H4 (cell line): ENCODE data around the gene MYT1. TPM values are rescaled to one million over a fixed set of nuclear protein-coding genes. Genes with fewer than 3 reads are reported as not detected.
"Not testable (repeated sequence)": the region's sequence is repeated elsewhere in the genome, so short reads cannot be mapped to it uniquely, and the experiment has no call there.

Source experiments
- DNase-seq: peaks from one replicate; pipeline ENCODE4 v3.0.0-alpha.2; 2015; ENCODE audit warnings: low spot score
- total RNA-seq: library from RNA; depleted of rRNA; stranded (reverse); fragments of >200 nt; shearing (Covaris generic); gene quantifications from 2 replicates; pipeline ENCODE4 v1.2.3, GENCODE V29; 2014

MYT1 gene
- total RNA-seq, 1 experiment from 2014 or later: 0.27 TPM

DNA sequence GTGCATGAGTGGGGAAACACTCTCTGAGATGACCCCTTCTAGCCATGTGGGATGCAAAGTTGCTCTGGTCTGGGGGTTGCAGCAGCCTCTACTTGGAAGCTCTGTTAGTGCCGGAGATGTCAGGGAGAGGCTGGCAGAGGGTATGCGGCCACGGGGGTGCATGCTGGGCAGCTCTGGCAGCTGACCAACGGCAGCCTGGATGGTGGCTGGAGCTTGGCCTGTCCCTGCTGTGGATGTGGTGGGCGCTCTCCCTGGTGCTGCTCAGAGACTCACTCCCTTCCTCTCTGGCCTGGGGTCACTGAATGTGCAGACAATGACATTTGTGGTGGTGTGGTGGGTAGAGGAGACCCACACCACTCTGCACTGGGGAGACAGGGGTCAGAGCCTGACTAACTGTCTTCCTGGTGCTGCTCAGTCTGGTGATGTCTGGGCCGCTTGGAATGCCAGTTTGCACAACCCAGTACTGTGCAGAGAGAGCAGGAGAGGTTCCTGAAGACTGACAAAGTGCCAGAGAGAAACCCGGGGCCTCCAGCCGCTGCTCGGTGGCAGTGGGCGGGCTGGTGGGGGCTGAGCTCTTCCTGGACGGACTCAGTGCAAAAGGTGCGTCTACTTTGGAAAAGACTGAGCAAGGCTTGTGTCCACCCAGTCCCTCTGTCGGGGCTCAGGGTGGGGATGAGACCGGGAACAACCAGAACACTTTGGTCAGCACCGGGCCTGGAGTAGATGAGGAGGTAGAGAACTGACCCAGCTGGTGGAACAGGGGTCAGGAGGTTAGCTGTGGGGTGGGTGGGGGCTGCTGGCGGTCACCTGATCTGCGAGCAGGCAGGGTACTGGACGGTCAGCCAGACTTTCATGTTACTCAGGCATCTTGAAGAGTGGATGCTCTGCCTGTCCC lies 2.7 kb downstream of the MYT1 start:
- DNase-seq: no peak

DNA sequence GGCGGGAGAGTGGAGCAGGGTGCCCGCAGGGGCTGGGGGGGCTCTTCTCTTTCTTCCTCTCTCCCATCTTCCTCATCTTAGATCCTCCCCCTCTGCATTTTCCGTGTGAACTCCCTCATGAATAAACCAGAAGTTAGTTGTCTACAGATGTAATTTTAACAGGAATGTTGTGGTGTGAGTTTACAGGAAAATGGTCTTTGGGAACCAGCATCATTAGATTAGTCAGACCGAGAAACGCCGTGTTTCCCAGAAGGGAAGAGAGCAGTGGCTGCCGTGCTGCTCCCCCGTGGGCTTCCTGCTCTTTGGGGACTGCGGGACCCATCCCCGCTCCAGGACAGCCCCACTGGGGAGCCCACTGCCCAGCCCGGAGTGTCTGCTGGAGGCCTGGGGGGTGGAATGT lies 3.4 kb downstream of the MYT1 start:
- DNase-seq: peak; percentile 34

DNA sequence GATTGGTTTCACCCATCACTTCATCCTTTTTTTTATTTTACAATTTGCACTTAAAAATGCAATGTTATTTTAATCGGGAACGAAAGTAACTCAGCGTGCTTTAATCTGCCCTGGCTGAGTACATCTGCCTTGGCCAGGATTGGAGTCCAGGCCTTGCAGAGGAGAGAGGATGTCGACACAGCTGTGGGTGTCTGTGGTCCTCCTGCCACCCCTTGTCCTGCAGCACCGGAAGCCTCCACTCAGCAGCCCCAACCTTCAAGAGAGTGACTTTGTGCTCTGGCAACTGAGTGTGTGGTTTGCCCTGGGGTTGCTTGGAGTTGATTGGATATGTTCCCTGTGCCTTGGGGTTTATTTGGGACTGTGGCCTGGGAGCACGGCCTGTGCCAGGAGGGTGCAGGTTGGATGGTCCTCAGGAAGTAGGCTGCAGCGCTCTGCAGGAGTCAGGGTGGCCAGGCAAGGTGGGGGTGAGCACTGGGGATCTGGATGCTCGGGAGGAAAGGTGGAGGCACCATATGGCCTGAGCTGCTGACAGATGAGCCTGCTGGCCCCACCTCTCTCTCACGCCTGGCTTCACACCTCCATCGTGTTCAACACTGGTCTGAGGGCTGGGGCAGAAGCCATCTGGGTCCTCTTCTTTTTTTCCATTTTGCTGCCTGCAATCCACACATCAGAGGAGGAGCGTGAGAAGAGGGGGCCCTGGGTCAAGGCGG lies 4.3 kb downstream of the MYT1 start:
- peak; percentile 33 for DNase-seq

DNA sequence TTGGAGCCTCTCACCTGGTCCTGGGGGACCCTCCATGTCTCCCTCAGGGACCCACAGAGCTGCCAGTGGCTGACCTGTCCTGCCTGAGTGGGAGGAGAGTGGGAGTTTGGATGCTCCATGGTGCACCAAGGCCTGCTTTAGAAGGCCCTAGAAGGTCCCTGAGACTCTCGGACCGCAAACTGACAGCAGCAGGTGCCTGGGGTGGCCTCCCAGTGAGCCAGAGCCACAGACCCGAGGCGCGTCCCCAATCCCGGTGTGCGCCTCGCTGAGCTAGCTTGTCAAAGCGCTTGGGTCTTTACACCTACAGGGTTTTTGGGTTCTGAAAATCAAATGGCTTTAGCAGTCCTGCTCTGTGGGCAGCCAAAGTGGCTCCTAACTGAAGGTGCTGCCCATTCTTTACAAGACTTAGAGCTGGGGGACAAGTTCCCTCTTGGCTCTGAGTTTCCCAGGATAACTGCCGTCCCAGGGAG lies 4.9 kb downstream of the MYT1 start:
- DNase-seq: no peak

DNA sequence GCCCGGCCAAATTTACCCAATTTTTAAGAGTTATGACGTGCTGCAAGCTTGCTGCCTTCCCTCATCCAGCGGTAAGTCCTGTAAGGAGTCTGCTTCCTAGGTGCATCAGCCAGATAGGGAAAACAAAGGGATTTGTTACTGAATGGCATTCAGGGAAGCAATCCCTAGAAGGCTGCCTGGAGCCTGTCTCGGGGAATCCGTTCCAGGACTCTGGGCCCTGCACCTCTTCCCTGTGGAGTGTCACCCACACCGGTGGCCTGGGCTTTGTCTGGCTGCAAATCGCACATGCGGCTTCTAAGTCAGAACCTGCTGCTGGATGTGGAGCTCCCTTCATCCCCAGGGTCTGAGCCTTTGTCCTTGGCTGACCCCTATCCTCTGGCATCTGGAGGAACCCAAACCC lies 7.0 kb downstream of the MYT1 start:
- DNase-seq: no peak

DNA sequence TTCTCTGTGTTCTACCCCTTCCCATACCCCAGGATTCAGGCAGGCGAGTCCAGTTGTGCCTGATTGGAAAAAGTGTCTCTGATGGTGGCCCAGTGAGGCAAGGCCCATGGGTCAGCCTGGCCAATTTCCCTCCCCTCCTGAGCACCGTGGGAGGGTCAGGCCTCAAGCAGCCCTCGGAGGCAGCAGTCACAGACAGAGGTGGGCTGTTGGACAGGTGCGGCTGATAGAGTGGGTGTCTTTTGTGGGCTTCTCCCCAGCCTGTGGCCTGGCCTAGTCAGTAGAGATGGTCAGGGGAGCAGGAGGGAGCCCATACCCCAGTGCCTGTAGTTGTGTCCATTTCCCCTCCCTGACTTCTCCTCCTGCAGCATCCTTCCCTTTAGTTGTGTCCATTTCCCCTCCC lies 8.9 kb downstream of the MYT1 start:
- DNase-seq: no peak

DNA sequence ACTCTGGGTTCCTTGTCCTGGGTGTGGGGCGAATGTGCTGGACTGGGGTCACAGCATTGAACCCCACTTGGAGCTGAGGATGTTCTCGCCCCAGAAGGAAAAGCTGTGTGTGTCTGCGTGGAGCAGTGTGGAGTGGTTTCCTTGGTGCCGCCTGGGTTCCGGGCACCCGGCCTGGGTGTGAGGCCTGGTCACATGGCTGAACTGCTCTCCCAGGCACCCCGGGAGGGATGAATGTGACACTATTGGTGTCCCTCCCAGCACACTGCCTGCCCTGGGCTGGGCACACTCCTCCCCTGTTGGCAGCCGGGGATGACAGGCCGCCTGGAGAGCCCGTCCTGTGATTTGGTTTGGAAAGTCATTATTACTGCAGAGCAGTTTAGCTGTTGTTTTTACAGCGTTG lies 12.3 kb downstream of the MYT1 start:
- DNase-seq: no peak

DNA sequence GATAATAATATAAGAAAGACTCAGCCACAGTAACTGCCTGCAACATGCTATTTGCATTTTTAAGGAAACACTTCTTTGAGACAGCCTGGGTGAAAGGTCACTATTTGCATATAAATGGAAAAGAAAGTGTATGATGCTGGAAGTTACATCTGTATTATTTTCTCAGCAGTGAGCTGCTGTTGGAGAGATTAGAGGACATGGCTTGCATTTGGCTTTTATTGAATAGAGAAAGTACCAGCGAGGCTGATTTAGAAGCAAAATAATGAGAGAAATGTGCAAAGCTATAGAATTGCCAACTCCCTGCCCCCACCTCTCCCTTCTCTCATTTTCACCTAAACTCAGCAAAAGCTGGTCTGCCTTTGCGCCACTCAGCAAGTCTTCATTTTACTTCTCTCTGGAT lies 12.7 kb downstream of the MYT1 start:
- no peak for DNase-seq

DNA sequence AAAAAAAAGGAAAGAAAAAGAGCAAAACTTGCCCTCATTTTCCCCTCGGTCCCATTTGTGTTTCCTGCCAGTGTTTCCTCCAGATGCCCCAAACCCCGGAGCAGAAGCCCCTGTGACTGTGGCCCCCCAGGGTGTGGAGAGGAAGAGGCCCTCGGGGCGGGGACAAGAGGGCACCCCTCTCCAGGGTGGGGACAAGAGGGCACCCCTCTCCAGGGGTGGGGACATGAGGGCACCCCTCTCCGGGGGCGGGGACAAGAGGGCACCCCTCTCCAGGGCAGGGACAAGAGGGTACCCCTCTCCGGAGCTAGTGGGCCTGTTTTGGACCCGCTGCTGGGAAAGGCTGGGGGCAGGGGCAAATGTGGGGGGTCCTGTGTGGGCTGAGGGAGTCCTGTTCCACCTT lies 13.1 kb downstream of the MYT1 start:
- no peak for DNase-seq

DNA sequence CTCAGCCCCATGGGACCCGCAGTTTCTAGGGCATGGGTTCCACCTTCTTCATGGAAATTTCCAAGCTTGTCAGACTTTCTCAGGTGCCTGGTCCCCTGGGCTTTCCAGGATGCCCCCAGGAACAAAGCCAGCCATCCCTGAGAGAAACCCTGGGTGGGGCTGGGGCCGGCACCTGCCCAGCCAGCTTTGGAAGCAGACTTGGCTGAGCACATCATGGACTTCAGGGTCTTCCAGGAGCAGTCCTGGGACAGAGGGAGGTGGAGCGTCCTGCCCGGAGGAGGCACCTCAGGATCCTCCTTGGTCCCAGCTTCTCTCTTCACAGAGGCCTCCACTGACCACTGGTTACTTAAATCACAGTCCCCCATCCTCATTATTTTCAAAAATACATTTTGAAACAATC lies 13.5 kb downstream of the MYT1 start:
- no peak for DNase-seq

DNA sequence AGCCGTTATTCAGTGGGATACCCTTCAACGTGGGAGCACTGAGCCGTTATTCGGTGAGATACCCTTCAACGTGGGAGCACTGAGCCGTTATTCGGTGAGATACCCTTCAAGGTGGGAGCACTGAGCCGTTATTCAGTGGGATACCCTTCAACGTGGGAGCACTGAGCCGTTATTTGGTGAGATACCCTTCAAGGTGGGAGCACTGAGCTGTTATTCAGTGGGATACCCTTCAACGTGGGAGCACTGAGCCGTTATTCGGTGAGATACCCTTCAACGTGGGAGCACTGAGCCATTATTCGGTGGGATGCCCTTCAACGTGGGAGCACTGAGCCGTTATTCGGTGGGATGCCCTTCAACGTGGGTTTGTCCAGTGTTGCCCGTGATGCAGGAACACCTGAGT lies 14.7 kb downstream of the MYT1 start:
- DNase-seq: not testable (repeated sequence)

DNA sequence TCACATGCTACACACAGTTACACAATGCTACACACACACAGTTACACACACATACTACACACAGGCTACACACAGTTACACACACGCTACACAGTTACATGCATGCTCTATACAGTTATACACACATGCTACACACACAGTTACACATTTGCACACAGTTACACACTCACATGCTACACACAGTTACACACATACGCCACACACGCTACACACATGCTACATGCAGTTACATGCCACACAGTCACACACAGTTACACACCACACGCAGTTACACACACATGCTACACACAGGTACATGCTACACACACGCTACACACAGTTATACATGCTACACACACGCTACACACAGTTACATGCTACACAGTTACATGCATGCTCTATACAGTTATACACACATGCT lies 15.6 kb downstream of the MYT1 start:
- DNase-seq: no peak

DNA sequence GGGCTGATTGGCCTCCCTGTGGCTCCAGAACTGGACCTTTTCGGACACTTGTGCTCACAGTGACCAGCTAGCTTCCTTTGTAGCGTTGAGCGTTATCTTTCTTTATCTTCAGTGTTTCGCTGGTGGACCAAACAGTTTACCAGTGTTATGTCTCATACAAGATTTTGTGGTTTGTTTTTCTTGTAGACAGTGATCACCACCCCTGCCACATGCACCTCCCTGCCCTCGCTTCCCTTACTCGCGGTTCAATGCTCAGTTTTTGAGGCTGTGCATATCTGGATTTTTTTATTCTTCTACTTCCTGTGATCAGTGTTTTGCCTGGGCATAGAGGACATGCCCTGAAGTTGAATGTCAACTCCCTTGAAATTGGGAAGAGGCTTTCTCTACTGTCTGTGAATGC lies 16.4 kb downstream of the MYT1 start:
- no peak for DNase-seq

DNA sequence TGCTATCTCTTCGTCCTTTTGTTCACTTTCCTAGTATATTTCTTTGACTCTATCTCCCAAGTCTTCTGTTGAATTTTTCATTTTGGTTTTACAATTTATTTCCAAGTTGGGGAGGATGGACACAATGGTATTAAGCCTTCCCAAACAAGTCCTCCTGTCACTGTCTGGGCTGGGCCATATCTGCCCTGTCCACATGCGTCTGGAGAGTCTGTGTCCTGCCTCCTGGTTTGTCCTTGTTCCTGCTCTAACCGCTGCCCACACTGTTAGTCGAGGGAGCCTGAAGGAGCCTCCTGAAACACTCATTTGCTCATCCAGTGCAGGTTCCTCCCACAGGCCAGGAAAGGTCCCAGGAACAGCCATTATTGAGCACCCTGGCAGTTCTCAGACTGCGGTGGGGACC lies 17.1 kb downstream of the MYT1 start:
- no peak for DNase-seq

DNA sequence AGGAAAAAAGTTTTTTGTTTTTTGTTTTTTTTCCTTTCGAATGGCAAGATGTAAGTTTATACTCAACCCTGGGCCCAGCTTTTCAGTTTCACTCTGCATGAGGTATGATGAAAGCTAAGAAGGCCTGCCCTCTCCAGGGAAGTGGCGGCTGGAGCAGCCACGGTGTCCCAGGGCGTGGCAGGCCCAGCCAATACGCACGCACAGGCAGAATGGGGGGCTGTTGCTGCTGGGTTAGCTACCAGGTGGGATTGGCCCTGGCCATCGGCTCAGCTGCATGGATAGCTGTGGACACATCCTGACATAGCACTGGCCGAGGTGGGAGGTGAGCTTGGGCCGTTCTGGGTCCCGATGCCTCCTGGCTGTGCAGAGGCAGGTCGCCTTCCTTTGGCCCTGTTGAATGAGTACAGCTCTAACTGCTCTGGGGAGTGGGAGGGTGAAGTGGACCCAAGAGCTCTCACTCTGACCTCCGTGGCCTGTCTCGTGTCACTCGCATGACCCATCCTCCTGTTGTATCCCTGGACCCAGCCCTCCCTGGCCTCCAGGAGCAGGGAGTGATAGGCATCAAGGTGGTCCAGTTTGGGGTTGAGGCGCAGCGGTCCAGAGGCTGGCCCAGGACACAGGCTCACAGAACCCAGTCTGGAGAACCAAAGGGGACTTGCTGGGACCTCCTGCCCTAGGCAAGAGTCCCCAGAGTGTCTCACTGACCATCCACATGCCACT lies 18.1 kb downstream of the MYT1 start:
- no peak for DNase-seq

DNA sequence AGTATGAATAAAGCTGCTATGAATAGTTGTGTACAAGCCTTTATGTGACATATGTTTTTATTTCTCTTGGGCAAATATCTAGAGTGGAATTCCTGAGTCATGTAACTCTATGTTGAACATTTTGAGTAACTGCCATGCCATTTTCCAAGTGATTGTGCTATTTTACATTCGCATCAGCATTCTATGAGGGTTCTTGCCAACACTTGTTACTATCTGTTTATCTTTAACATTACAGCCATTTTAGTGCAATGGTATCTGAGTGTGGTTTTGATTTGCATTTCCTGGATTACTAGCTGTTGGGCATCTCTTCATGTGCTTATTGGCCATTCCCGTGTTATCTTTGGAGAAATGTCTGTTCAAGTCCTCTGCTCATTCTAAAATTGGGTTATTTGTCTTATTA lies 19.1 kb downstream of the MYT1 start:
- no peak for DNase-seq

DNA sequence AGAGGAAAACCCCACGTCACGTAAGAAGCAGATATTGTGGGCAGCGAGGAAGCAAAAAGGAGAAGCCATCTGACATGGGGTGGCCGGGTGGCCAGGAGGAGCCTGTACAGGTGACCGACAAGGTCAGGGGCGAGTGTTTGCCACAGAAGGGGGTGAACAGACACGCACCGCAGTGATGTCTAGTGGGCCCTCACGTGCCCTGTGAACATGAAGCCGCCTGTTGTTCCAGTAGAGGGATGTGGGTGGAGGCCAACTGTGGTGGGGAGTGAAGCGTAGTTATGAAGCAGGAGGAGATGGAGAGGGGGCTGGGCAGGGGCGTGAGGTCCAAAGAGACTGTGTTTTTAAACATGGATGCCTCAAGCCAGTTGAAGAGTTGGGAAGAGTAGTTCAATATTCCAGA lies 20.5 kb downstream of the MYT1 start:
- DNase-seq: no peak

DNA sequence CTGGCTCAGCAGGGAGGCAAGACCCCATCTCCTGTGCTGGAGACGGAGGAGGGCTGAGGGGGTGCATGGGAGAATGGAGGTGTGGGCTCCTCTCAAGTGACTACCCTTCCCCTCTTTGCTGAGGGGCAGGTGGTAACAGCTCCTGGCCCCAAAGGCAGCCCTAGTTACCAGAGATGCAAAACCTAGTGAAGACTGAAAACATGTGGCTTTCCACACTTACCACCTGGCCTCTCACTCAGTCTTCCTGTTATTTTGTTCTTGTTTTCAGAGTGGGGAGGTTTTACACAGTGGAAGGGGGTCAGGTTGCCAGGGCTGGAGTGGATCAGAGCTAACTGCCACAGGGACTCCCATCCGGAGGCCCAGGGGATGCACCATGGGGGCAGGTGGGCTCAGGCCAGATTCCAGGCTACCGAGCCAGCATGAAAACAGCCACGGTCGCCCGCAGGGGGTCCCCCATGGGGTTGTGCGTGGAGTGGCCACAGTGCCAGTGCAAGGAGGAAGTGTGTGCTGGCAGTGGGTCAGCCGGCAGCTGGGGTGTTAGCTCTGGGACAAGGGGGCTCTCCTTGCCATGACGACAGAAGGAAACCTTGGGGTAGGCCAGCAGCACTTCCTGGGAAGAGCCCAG lies 21.1 kb downstream of the MYT1 start:
- no peak for DNase-seq

DNA sequence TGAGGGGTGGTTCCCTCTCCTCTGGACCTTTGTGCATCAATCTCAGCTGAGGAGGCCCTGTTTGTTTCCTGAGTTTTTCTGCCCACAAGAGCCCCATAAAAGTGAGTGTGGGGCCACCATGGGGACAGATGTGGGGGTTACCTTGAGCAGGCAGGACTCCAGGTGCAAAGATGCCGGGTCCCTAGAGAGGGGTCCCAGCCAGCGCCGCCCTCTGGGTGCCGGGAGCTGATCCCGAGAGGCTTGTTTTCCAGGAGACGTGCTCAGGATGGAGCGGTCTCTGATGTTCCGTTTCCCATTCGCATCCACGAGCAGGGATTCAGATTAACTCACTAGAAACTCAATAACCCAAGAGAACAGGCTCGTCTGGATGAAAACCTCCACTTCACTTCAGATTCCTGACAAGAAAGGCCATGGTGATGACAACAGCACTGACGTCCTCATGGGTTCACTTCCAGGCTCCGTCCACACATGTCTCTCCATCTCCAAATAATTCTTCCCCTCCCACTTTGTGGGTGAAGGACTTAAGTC lies 21.9 kb downstream of the MYT1 start:
- no peak for DNase-seq

DNA sequence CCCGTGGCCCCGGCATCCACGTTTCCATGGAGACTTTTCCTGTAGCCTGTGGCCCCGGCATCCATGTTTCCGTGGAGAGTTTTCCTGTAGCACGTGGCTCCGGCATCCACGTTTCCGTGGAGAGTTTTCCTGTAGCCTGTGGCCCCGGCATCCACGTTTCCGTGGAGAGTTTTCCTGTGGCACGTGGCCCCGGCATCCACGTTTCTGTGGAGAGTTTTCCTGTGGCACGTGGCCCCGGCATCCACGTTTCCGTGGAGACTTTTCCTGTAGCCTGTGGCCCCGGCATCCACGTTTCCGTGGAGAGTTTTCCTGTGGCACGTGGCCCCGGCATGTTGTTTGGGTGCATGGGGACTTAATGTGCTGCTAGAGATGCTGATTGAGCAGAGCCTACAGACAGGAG lies 23.0 kb downstream of the MYT1 start:
- not testable (repeated sequence) for DNase-seq

DNA sequence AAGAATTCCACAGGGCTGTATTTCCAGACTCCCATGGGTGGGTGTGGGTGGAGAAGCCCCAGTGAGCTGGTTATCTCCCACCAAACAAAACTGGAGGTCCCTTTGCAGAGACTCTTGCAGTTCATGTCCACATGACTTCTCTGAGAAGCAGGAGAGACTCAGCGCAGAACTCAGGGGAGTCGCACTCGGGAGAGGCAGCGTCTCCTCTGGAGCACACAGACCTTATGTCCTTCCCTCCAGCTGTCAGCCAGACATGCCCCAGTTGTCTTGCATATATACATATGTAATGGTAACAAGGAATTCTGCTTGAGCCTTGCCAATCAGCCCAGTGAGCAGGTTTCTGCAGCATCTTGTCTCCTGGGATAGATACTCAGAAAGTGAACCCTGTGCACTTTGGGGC lies 23.8 kb downstream of the MYT1 start:
- no peak for DNase-seq
